ENCODE measurements around the gene PPP3CA. TPM values are rescaled to one million over a fixed set of nuclear protein-coding genes. Genes with fewer than 3 reads are reported as not detected.

The PPP3CA gene
- total and polyA plus RNA-seq, 2 of the 13 experiments (the other 11 are each of a cell fraction or from before 2014, with no cell fraction given): 4.8 to 13.2 TPM

GRCh38 chr4:101064541-101065180, 282.7 kb downstream of the PPP3CA start (continued):
- TF ChIP-seq ZBTB21 (CRISPR knock-in tag; IDR thresholded peaks at IDR 0.05) (no peak), JUND (CRISPR knock-in tag; IDR thresholded peaks at IDR 0.05) (no peak), NFIB (CRISPR knock-in tag; IDR thresholded peaks at IDR 0.05; ENCODE audit: borderline replicate concordance) (no peak), ZMYM4 (CRISPR knock-in tag; IDR thresholded peaks at IDR 0.05) (no peak)

GRCh38 chr4:101055392-101055791, 291.9 kb downstream of the PPP3CA start:
- ATAC-seq: no peak
- no peak for FAIRE-seq
- Histone ChIP-seq H3K79me2 (ENCODE audit: insufficient read depth, low read length) (no peaks in the 10 kb centered on the region), H3K4me2 (ENCODE audit: low read depth, low read length) (no peak overlapping the region), H3K27me3 (ENCODE audit: control insufficient read depth in 1 of 2, insufficient read depth in 2 of 2, low read length in 2 of 2) (no peaks in the 10 kb centered on the region), H4K20me1 (ENCODE audit: insufficient read depth, low read length) (no peaks in the 10 kb centered on the region), H3K27ac (ENCODE audit: extremely low read length, insufficient read depth, low read length) (no peak overlapping the region), H2AFZ (ENCODE audit: low read length) (no peak overlapping the region), H3K4me1 (ENCODE audit: insufficient read depth, low read length) (no peaks in the 10 kb centered on the region), H3K9ac (ENCODE audit: insufficient read depth, low read depth, low read length) (no peak overlapping the region), H3K9me3 (ENCODE audit: low read length) (no peaks in the 10 kb centered on the region), H3K4me3 (replicated peaks in 1 of 3; ENCODE audit: insufficient read depth in 1 of 3, low read depth in 2 of 3, low read length in 3 of 3) (no peak overlapping the region), H3K36me3 (replicated peaks in 1 of 2; ENCODE audit: control insufficient read depth in 1 of 2, insufficient read depth in 2 of 2, low read length in 2 of 2) (0 out of 5 replicates have a peak, but pooled peaks cover 0 to 5% of the 10 kb centered on the region in 2 experiments)
- WGBS (ENCODE audit: low lambda C conversion rate): 88% methylated on average over 2 of the region's 2 CpGs
- intact Hi-C loops (cut with micrococcal nuclease; ENCODE audit: unreplicated experiment) (no loop called here), in situ Hi-C loops (cut with HindIII; ENCODE audit: extremely low pct_ligation_motif_present, low pct_unique_long_range_greater_than_20kb) (no loop called here)
- CTCF ChIA-PET (ENCODE audit: low intra/inter-chr PET ratio, low total read pairs): no interaction called here
- no peak for TF ChIP-seq FOXK2 (IDR thresholded peaks at IDR 0.05)
- no peak for TF ChIP-seq STAT5B (CRISPR knock-in tag; IDR thresholded peaks at IDR 0.05)
- no peak for TF ChIP-seq HIVEP1 (CRISPR knock-in tag; IDR thresholded peaks at IDR 0.05)
- TF ChIP-seq NR2F6 (IDR thresholded peaks at IDR 0.05): no peak
- TF ChIP-seq NR2F6 (CRISPR knock-in tag; IDR thresholded peaks at IDR 0.05): no peak
- TF ChIP-seq SIX1 (CRISPR knock-in tag; IDR thresholded peaks at IDR 0.05; ENCODE audit: borderline replicate concordance): no peak
- TF ChIP-seq HMG20B (CRISPR knock-in tag; conservative IDR thresholded peaks at IDR 0.05): no peak
- TF ChIP-seq PCBP1 (IDR thresholded peaks at IDR 0.05; ENCODE audit: borderline replicate concordance, low read depth, low read length): no peak
- TF ChIP-seq ZNF274 (CRISPR knock-in tag; IDR thresholded peaks at IDR 0.05): no peak
- DNase-seq (ENCODE audit: low spot score): no peak
- POLR2A ChIA-PET: no interaction called here
- no TSS peak for BruUV-seq (replicated peaks)
